GM12892 (cell line): ENCODE data around the gene TOGARAM1.

Experiments used
- POLR2A ChIP-seq: IDR thresholded peaks from 2 replicates; pipeline ENCODE4 v1.6.1; 2011; ENCODE audit warnings: low read depth, low read length, control low read depth
- POLR2AphosphoS5 ChIP-seq: IDR thresholded peaks from 2 replicates; pipeline ENCODE4 v1.6.1; 2011; ENCODE audit warnings: low read depth, low read length, control low read depth
- TAF1 ChIP-seq: IDR thresholded peaks from 2 replicates; pipeline ENCODE4 v1.6.1; 2011; ENCODE audit warnings: low read depth, mild to moderate bottlenecking, control low read depth, low read length, borderline replicate concordance

- TF ChIP-seq POLR2AphosphoS5 = no peak
- no peak for TF ChIP-seq POLR2A
- no peak for TF ChIP-seq TAF1
Observed at GRCh38 chr14:45038865-45039264, 76.9 kb downstream of the TOGARAM1 start.
